H9 (cell line): ENCODE results near the gene IL1RAPL2. TPM values are rescaled to one million over a fixed set of nuclear protein-coding genes. Genes with fewer than 3 reads are reported as not detected.

Experiments used
- DNase-seq: peaks from one replicate; pipeline ENCODE4 v3.0.0-alpha.2; 2017
- H2AFZ ChIP-seq: one replicate; pipeline ENCODE4 v1.6.1; 2013; ENCODE audit warnings: mild to moderate bottlenecking, low read length, control low read depth, moderate library complexity
- H2AK5ac ChIP-seq: 2 replicates; pipeline ENCODE4 v1.6.1; 2013; ENCODE audit warnings: low read length, control low read depth, mixed read lengths; ENCODE audit not compliant: insufficient read length
- H2BK120ac ChIP-seq: one replicate; pipeline ENCODE4 v1.6.1; 2013; ENCODE audit warnings: low read depth, mild to moderate bottlenecking, low read length, control low read depth, inconsistent platforms; ENCODE audit not compliant: poor library complexity, severe bottlenecking
- H2BK12ac ChIP-seq: 2 replicates; pipeline ENCODE4 v1.6.1; 2013; ENCODE audit warnings: low read length, control low read depth, mixed read lengths, low read depth; ENCODE audit not compliant: insufficient read length
- H2BK15ac ChIP-seq: 2 replicates; pipeline ENCODE4 v1.6.1; 2013; ENCODE audit warnings: low read depth, low read length, control low read depth
- H2BK20ac ChIP-seq: one replicate; pipeline ENCODE4 v1.6.1; 2013; ENCODE audit warnings: low read depth, mild to moderate bottlenecking, low read length, control low read depth, inconsistent platforms; ENCODE audit not compliant: poor library complexity, severe bottlenecking
- H2BK5ac ChIP-seq: 2 replicates; pipeline ENCODE4 v1.6.1; 2013; ENCODE audit warnings: low read length, control low read depth, mixed read lengths; ENCODE audit not compliant: insufficient read length
- H3K14ac ChIP-seq: 2 replicates; pipeline ENCODE4 v1.6.1; 2013; ENCODE audit warnings: low read length, control low read depth; ENCODE audit not compliant: insufficient read depth
- H3K18ac ChIP-seq: 2 replicates; pipeline ENCODE4 v1.6.1; 2013; ENCODE audit warnings: low read depth, mild to moderate bottlenecking, mixed read lengths, low read length, control low read depth; ENCODE audit not compliant: insufficient read length
- H3K23ac ChIP-seq: 2 replicates; pipeline ENCODE4 v1.6.1; 2013; ENCODE audit warnings: low read length, control low read depth, mixed read lengths, low read depth; ENCODE audit not compliant: insufficient read length
- H3K23me2 ChIP-seq: 2 replicates; pipeline ENCODE4 v1.6.1; 2013; ENCODE audit warnings: low read depth, mild to moderate bottlenecking, mixed read lengths, low read length, control low read depth; ENCODE audit not compliant: insufficient read length, poor library complexity, severe bottlenecking
- H3K27ac ChIP-seq: 2 replicates; pipeline ENCODE4 v1.5.1; 2013; ENCODE audit warnings: low read length, control low read depth, mixed read lengths, low read depth; ENCODE audit not compliant: insufficient read length
- H3K27me3 ChIP-seq: 2 replicates; pipeline ENCODE4 v1.6.1; 2013; ENCODE audit warnings: low read length, control low read depth, inconsistent platforms; ENCODE audit not compliant: insufficient read depth
- H3K4ac ChIP-seq: 2 replicates; pipeline ENCODE4 v1.6.1; 2013; ENCODE audit warnings: low read depth, mild to moderate bottlenecking, control low read depth, inconsistent platforms, low read length, moderate library complexity
- H3K4me1 ChIP-seq: 2 replicates; pipeline ENCODE4 v1.6.1; 2013; ENCODE audit warnings: low read length, control low read depth, inconsistent platforms; ENCODE audit not compliant: insufficient read depth
- H3K4me2 ChIP-seq: 2 replicates; pipeline ENCODE4 v1.6.1; 2013; ENCODE audit warnings: low read length, control low read depth, mixed read lengths; ENCODE audit not compliant: insufficient read length, insufficient read depth
- H3K56ac ChIP-seq: 2 replicates; pipeline ENCODE4 v1.6.1; 2013; ENCODE audit warnings: low read depth, mild to moderate bottlenecking, mixed read lengths, low read length, control low read depth; ENCODE audit not compliant: insufficient read length
- H3K79me1 ChIP-seq: 2 replicates; pipeline ENCODE4 v1.6.1; 2013; ENCODE audit warnings: low read depth, mild to moderate bottlenecking, moderate library complexity, low read length, control low read depth, inconsistent platforms; ENCODE audit not compliant: insufficient read depth, poor library complexity, severe bottlenecking
- H3K79me2 ChIP-seq: 2 replicates; pipeline ENCODE4 v1.6.1; 2013; ENCODE audit warnings: low read length, control low read depth, inconsistent platforms; ENCODE audit not compliant: insufficient read depth
- H3K9ac ChIP-seq: 2 replicates; pipeline ENCODE4 v1.6.1; 2013; ENCODE audit warnings: low read length, control low read depth, mixed read lengths; ENCODE audit not compliant: insufficient read length; ENCODE audit errors: extremely low read depth
- H3K9me3 ChIP-seq: one replicate; pipeline ENCODE4 v1.6.1; 2013; ENCODE audit warnings: low read depth, low read length, inconsistent platforms; ENCODE audit not compliant: control insufficient read depth
- H3T11ph ChIP-seq: one replicate; pipeline ENCODE4 v1.6.1; 2013; ENCODE audit warnings: mild to moderate bottlenecking, low read length, control low read depth, inconsistent platforms
- H4K20me1 ChIP-seq: one replicate; pipeline ENCODE4 v1.6.1; 2013; ENCODE audit not compliant: control insufficient read depth, insufficient read length, insufficient read depth
- H4K5ac ChIP-seq: 2 replicates; pipeline ENCODE4 v1.6.1; 2013; ENCODE audit warnings: low read depth, mild to moderate bottlenecking, mixed read lengths, low read length, control low read depth; ENCODE audit not compliant: insufficient read length
- H4K8ac ChIP-seq: replicated peaks from 2 replicates; pipeline ENCODE4 v1.6.1; 2013; ENCODE audit warnings: low read length, control low read depth, mixed read lengths, low read depth; ENCODE audit not compliant: insufficient read length
- H4K91ac ChIP-seq: 2 replicates; pipeline ENCODE4 v1.6.1; 2013; ENCODE audit warnings: low read depth, mild to moderate bottlenecking, moderate library complexity, mixed read lengths, low read length, control low read depth; ENCODE audit not compliant: insufficient read length
- H3K27ac Mint-ChIP-seq, 3 experiments: 2 replicates in 2 of 3; 3 replicates in 1 of 3; pipeline ENCODE4 v1.8.0; 2020 to 2021; ENCODE audit warnings: mixed read lengths in 3 of 3, mild to moderate bottlenecking in 1 of 3, moderate library complexity in 1 of 3
- H3K27me3 Mint-ChIP-seq: 2 replicates; pipeline ENCODE4 v1.8.0; 2021; ENCODE audit warnings: low read depth, mild to moderate bottlenecking, moderate library complexity, mixed read lengths
- H3K36me3 Mint-ChIP-seq, 3 experiments: 2 replicates in 2 of 3; 3 replicates in 1 of 3; pipeline ENCODE4 v1.8.0; 2020 to 2021; ENCODE audit warnings: low read depth in 3 of 3, mixed read lengths in 3 of 3; ENCODE audit not compliant: insufficient read depth in 1 of 3
- H3K4me1 Mint-ChIP-seq, 2 experiments: 2 replicates each; pipeline ENCODE4 v1.8.0; 2020; ENCODE audit warnings: mixed read lengths in 2 of 2
- H3K4me3 Mint-ChIP-seq, 2 experiments: 2 replicates in 1 of 2; 3 replicates in 1 of 2; pipeline ENCODE4 v1.8.0; 2020 to 2021; ENCODE audit warnings: mild to moderate bottlenecking in 2 of 2, mixed read lengths in 2 of 2, moderate library complexity in 1 of 2
- H3K9me3 Mint-ChIP-seq, 2 experiments: 2 replicates in 1 of 2; 3 replicates in 1 of 2; pipeline ENCODE4 v1.8.0; 2020; ENCODE audit warnings: mild to moderate bottlenecking in 2 of 2, mixed read lengths in 2 of 2, moderate library complexity in 1 of 2
- WGBS: extraction: QIAGEN DNeasy Blood & Tissue Kit; methylation state at CpG from one replicate; pipeline ENCODE4 v1.1.7; 2013; ENCODE audit warnings: missing lambda C conversion rate, low lambda C conversion rate, mixed read lengths; ENCODE audit not compliant: insufficient read length; ENCODE audit errors: extremely low coverage; 5-methylcytosine and 5-hydroxymethylcytosine counted together
- total RNA-seq: library from RNA; stranded (reverse); gene quantifications from 2 replicates; pipeline ENCODE4 v1.2.1, GENCODE V29; 2021
- TF ChIP-seq, protein P1 (sequence below): fragments of 200-600 bp; sonication (generic); conservative IDR thresholded peaks from 3 replicates; pipeline ENCODE4 v1.8.0; 2021; ENCODE audit warnings: antibody characterized with exemption, mild to moderate bottlenecking

IL1RAPL2 gene
- total RNA-seq, 1 experiment from 2014 or later: not detected

DNA sequence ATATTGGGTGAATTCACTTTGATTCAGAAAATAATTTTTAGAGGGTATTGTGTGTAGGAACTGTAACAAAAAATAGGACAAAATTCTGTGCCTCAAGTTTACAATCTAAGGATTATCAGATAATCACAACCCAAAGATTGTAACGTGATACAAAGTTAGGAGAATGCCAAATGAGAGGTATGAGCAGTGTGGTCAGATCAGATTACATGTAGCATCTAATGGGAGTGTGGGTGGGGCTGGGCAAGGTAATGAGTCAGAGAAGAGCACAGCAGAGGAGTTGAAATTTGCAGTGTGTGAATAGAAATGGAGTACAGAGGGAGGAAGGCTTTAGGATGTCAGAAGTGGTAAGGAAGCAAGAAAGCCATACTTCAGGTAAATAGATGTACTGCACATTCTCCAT is 757.9 kb downstream of the IL1RAPL2 start:
- H3K4me1 Mint-ChIP-seq: peaks cover 0 to 4% of the 10 kb centered on the region in 2 experiments; a peak in 2 of 4 replicates
- H3K9me3 Mint-ChIP-seq: peaks cover 12 to 37% of the 10 kb centered on the region in 2 experiments; a peak in 4 of 5 replicates
- no peak overlapping the region for H3T11ph ChIP-seq
- no peak overlapping the region for H2AK5ac ChIP-seq
- no peak overlapping the region for H2BK120ac ChIP-seq
- no peak overlapping the region for H2BK12ac ChIP-seq
- H2AFZ ChIP-seq: no peak overlapping the region
- H3K23me2 ChIP-seq: no peaks in the 10 kb centered on the region
- no peak overlapping the region for H2BK5ac ChIP-seq
- H3K23ac ChIP-seq: no peak overlapping the region
- H3K9ac ChIP-seq: no peak overlapping the region
- H4K20me1 ChIP-seq: no peaks in the 10 kb centered on the region
- H3K27me3 Mint-ChIP-seq: no peaks in the 10 kb centered on the region
- H4K91ac ChIP-seq: no peak overlapping the region
- no peak overlapping the region for H3K4me2 ChIP-seq
- no peak overlapping the region for H3K56ac ChIP-seq
- no peak overlapping the region for H4K5ac ChIP-seq
- H3K4me1 ChIP-seq: no peaks in the 10 kb centered on the region
- TF ChIP-seq, protein P1, sequence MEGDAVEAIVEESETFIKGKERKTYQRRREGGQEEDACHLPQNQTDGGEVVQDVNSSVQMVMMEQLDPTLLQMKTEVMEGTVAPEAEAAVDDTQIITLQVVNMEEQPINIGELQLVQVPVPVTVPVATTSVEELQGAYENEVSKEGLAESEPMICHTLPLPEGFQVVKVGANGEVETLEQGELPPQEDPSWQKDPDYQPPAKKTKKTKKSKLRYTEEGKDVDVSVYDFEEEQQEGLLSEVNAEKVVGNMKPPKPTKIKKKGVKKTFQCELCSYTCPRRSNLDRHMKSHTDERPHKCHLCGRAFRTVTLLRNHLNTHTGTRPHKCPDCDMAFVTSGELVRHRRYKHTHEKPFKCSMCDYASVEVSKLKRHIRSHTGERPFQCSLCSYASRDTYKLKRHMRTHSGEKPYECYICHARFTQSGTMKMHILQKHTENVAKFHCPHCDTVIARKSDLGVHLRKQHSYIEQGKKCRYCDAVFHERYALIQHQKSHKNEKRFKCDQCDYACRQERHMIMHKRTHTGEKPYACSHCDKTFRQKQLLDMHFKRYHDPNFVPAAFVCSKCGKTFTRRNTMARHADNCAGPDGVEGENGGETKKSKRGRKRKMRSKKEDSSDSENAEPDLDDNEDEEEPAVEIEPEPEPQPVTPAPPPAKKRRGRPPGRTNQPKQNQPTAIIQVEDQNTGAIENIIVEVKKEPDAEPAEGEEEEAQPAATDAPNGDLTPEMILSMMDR: no peak
- H3K27ac ChIP-seq: no peak overlapping the region
- no peaks in the 10 kb centered on the region for H3K79me2 ChIP-seq
- WGBS: no CpG with 5 or more reads among the region's 1 CpG
- no peak overlapping the region for H3K4me3 Mint-ChIP-seq
- no peaks in the 10 kb centered on the region for H3K27me3 ChIP-seq
- H3K79me1 ChIP-seq: no peaks in the 10 kb centered on the region
- H2BK15ac ChIP-seq: no peak overlapping the region
- no peak overlapping the region for H3K4ac ChIP-seq
- no peak overlapping the region for H3K27ac Mint-ChIP-seq
- H3K18ac ChIP-seq: no peak overlapping the region
- H4K8ac ChIP-seq: no peak overlapping the region
- no peak overlapping the region for H2BK20ac ChIP-seq
- peaks cover 0 to 2% (median 2%) of the 10 kb centered on the region in 3 experiments; a peak in 2 of 7 replicates for H3K36me3 Mint-ChIP-seq
- DNase-seq: no peak
- H3K14ac ChIP-seq: no peak overlapping the region
- no peaks in the 10 kb centered on the region for H3K9me3 ChIP-seq
